ENCODE measurements around the gene NPB.

GRCh38 chr17:81920612-81921536, 18.8 kb downstream of the NPB start:
- TF ChIP-seq ASH2L (IDR thresholded peaks at IDR 0.05; ENCODE audit: low read length) (no peak), CTCF (IDR thresholded peaks at IDR 0.05; ENCODE audit: control extremely low read depth in 1 of 3, insufficient read depth in 1 of 3, low read depth in 1 of 3, low read length in 3 of 3) (no peak), POLR2A (IDR thresholded peaks at IDR 0.05; ENCODE audit: control extremely low read depth in 1 of 2, low read depth in 2 of 2, low read length in 2 of 2) (no peak), JUND (IDR thresholded peaks at IDR 0.05; ENCODE audit: low read length) (no peak), SIRT6 (IDR thresholded peaks at IDR 0.05; ENCODE audit: low read length) (no peak), GABPA (IDR thresholded peaks at IDR 0.05; ENCODE audit: borderline replicate concordance, insufficient read depth, low read length) (no peak), SRF (IDR thresholded peaks at IDR 0.05; ENCODE audit: low read depth, low read length) (no peak), HDAC2 (IDR thresholded peaks at IDR 0.05; ENCODE audit: borderline replicate concordance in 1 of 2, low read depth in 2 of 2, low read length in 2 of 2) (no peak), KDM1A (IDR thresholded peaks at IDR 0.05; ENCODE audit: borderline replicate concordance, low read length) (no peak), RAD21 (IDR thresholded peaks at IDR 0.05 in 1 of 2, conservative IDR thresholded peaks at IDR 0.05 in 1 of 2; ENCODE audit: low read depth in 2 of 2, low read length in 2 of 2) (no peak)
